GM23338 (cell line): ENCODE data around the gene BCO1. TPM values are rescaled to one million over a fixed set of nuclear protein-coding genes. Genes with fewer than 3 reads are reported as not detected.

Experiments
- ATAC-seq: fragments of 200-7000 bp; cut with Tn5 transposase; 3 replicates; pipeline ENCODE4 v1.9.1; 2020
- DNase-seq: peaks from one replicate; pipeline ENCODE4 v3.0.0-alpha.2; 2015; ENCODE audit warnings: low spot score
- H2AFZ ChIP-seq: fragments of 200-600 bp; sonication (generic); 2 replicates; pipeline ENCODE4 v1.8.0; 2016; ENCODE audit warnings: antibody characterized with exemption, mild to moderate bottlenecking, moderate library complexity
- H3F3A ChIP-seq: fragments of 200-600 bp; sonication (generic); replicated peaks from 2 replicates; pipeline ENCODE4 v1.8.0; 2017; ENCODE audit warnings: antibody characterized with exemption, mixed run types, low read depth
- H3K27ac ChIP-seq: fragments of 200-600 bp; sonication (generic); 2 replicates; pipeline ENCODE4 v1.6.1; 2016; ENCODE audit warnings: low read depth
- H3K27me3 ChIP-seq: fragments of 200-600 bp; sonication (generic); 2 replicates; pipeline ENCODE4 v1.8.0; 2016; ENCODE audit warnings: mild to moderate bottlenecking, mixed run types, moderate library complexity; ENCODE audit not compliant: insufficient read depth
- H3K36me3 ChIP-seq: fragments of 200-600 bp; sonication (generic); 2 replicates; pipeline ENCODE4 v1.8.0; 2016; ENCODE audit warnings: mild to moderate bottlenecking; ENCODE audit not compliant: insufficient read depth
- H3K4me1 ChIP-seq: fragments of 200-600 bp; sonication (generic); 2 replicates; pipeline ENCODE4 v1.8.0; 2016; ENCODE audit warnings: mild to moderate bottlenecking, moderate library complexity; ENCODE audit not compliant: insufficient read depth
- H3K4me2 ChIP-seq: fragments of 200-600 bp; sonication (generic); 2 replicates; pipeline ENCODE4 v1.7.1; 2017; ENCODE audit warnings: mixed run types
- H3K4me3 ChIP-seq: fragments of 200-600 bp; sonication (generic); 2 replicates; pipeline ENCODE4 v1.6.1; 2016; ENCODE audit warnings: mixed run types
- H3K79me2 ChIP-seq: fragments of 200-600 bp; sonication (generic); replicated peaks from 2 replicates; pipeline ENCODE4 v1.8.0; 2017; ENCODE audit warnings: mild to moderate bottlenecking; ENCODE audit not compliant: insufficient read depth
- H3K9me2 ChIP-seq: fragments of 200-600 bp; sonication (generic); 2 replicates; pipeline ENCODE4 v1.8.0; 2017; ENCODE audit not compliant: insufficient read depth
- H4K20me1 ChIP-seq: fragments of 200-600 bp; sonication (generic); replicated peaks from 2 replicates; pipeline ENCODE4 v1.8.0; 2017; ENCODE audit warnings: mild to moderate bottlenecking; ENCODE audit not compliant: insufficient read depth
- H3K27ac Mint-ChIP-seq: 2 replicates; pipeline ENCODE4 v1.8.0; 2020; ENCODE audit warnings: inconsistent platforms, mild to moderate bottlenecking, moderate library complexity, mixed read lengths
- H3K27me3 Mint-ChIP-seq: 3 replicates; pipeline ENCODE4 v1.8.0; 2022; ENCODE audit warnings: low read depth, mild to moderate bottlenecking, moderate library complexity, mixed read lengths, inconsistent platforms; ENCODE audit not compliant: insufficient read depth, poor library complexity
- H3K36me3 Mint-ChIP-seq: 3 replicates; pipeline ENCODE4 v1.8.0; 2021; ENCODE audit warnings: low read depth, mild to moderate bottlenecking, inconsistent platforms, moderate library complexity, mixed read lengths
- H3K4me1 Mint-ChIP-seq: 3 replicates; pipeline ENCODE4 v1.8.0; 2020; ENCODE audit warnings: mild to moderate bottlenecking, inconsistent platforms, mixed read lengths
- H3K4me3 Mint-ChIP-seq: 3 replicates; pipeline ENCODE4 v1.8.0; 2021; ENCODE audit warnings: moderate library complexity, mild to moderate bottlenecking, inconsistent platforms, mixed read lengths
- H3K9me3 Mint-ChIP-seq: 3 replicates; pipeline ENCODE4 v1.8.0; 2020; ENCODE audit warnings: moderate library complexity, mild to moderate bottlenecking, inconsistent platforms, mixed read lengths
- CREB1 ChIP-seq: fragments of 250-450 bp; sonication (Bioruptor Pico); IDR thresholded peaks from 2 replicates; pipeline ENCODE4 v1.5.0; 2020; ENCODE audit warnings: low read depth, mild to moderate bottlenecking, moderate library complexity
- EZH2 ChIP-seq: fragments of 200-600 bp; sonication (generic); IDR thresholded peaks from one replicate; pipeline ENCODE4 v1.8.0; 2017; ENCODE audit warnings: antibody characterized with exemption, mild to moderate bottlenecking, low read depth; ENCODE audit not compliant: unreplicated experiment
- EZH2phosphoT487 ChIP-seq: fragments of 200-600 bp; sonication (generic); IDR thresholded peaks from one replicate; pipeline ENCODE4 v1.8.1; 2018; ENCODE audit warnings: antibody characterized with exemption; ENCODE audit not compliant: unreplicated experiment
- JUNB ChIP-seq: IDR thresholded peaks from one replicate; pipeline ENCODE4 v1.6.1; 2016; ENCODE audit warnings: antibody characterized with exemption; ENCODE audit not compliant: unreplicated experiment
- NANOG ChIP-seq: IDR thresholded peaks from 2 replicates; pipeline ENCODE4 v1.6.1; 2016; ENCODE audit warnings: antibody characterized with exemption, borderline replicate concordance
- POLR2AphosphoS5 ChIP-seq: IDR thresholded peaks from 2 replicates; pipeline ENCODE4 v1.6.1; 2016; ENCODE audit warnings: antibody characterized with exemption, low read depth
- STAT1 ChIP-seq: IDR thresholded peaks from one replicate; pipeline ENCODE4 v1.6.1; 2016; ENCODE audit warnings: antibody characterized with exemption; ENCODE audit not compliant: unreplicated experiment
- ZNF114 ChIP-seq: fragments of 250-450 bp; sonication (Bioruptor Pico); IDR thresholded peaks from 2 replicates; pipeline ENCODE4 v1.5.0; 2020; ENCODE audit warnings: mild to moderate bottlenecking, moderate library complexity
- ZNF331 ChIP-seq: fragments of 250-450 bp; sonication (Bioruptor Pico); IDR thresholded peaks from 2 replicates; pipeline ENCODE4 v1.5.0; 2020; ENCODE audit warnings: low read depth, mild to moderate bottlenecking, moderate library complexity
- polyA plus RNA-seq: library from polyadenylated mRNA; unstranded; fragments of >200 nt; fragmentation: Nextera tagmentation; extraction: Ambion mirVana; gene quantifications from 2 replicates; pipeline ENCODE4 v1.2.1, GENCODE V29; 2016
- total RNA-seq: library from RNA; depleted of rRNA; stranded (reverse); fragments of >200 nt; shearing (Covaris generic); gene quantifications from 2 replicates; pipeline ENCODE4 v1.2.3, GENCODE V29; 2014
- TF ChIP-seq, protein P1 (sequence below): IDR thresholded peaks from 2 replicates; pipeline ENCODE4 v1.6.1; 2016; ENCODE audit warnings: antibody characterized with exemption
- TF ChIP-seq, protein P2 (sequence below), 2 experiments: fragments of 200-600 bp in 1 of 2; sonication (generic) in 1 of 2; conservative IDR thresholded peaks; 2 replicates each; pipeline versions ENCODE4 v1.5.1 to v1.6.1; 2016 to 2017; ENCODE audit warnings: antibody characterized with exemption in 2 of 2, low read depth in 2 of 2, mild to moderate bottlenecking in 2 of 2, moderate library complexity in 1 of 2
- TF ChIP-seq, protein P3 (sequence below): IDR thresholded peaks from one replicate; pipeline ENCODE4 v1.6.1; 2018; ENCODE audit warnings: antibody characterized with exemption; ENCODE audit not compliant: unreplicated experiment
- TF ChIP-seq, protein P4 (sequence below): fragments of 250-450 bp; sonication (Bioruptor Pico); IDR thresholded peaks from 2 replicates; pipeline ENCODE4 v1.5.0; 2020; ENCODE audit warnings: mild to moderate bottlenecking, moderate library complexity

The BCO1 gene
- total and polyA plus RNA-seq, 2 experiments from 2014 or later: 0.28 TPM; not detected in 1

DNA sequence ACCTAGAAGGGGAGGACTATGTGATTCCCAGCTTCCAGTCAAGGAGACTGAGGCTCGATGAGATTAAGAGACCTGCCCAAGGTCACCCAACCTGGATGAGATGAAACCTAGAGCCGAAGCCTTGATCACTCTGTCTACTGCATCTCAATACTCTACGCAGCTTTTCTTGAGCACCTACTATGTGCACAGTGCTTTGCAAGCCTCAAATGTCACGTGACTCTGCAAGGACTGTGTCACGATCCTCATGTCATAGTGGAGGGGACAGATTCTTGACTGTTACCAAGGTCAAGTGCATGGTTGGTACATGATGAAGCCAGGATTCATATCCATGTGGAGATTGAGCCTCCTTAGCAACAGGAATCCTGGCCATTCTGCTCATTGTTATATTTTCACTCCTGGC is 14.7 kb downstream of the BCO1 start:
- Histone ChIP-seq H3K4me1 (no peaks in the 10 kb centered on the region), H4K20me1 (no peaks in the 10 kb centered on the region), H3K79me2 (no peaks in the 10 kb centered on the region), H3K27me3 (no peaks in the 10 kb centered on the region), H3F3A (no peaks in the 10 kb centered on the region), H3K4me2 (no peak overlapping the region), H3K9me2 (no peaks in the 10 kb centered on the region), H3K36me3 (no peaks in the 10 kb centered on the region), H3K27ac (no peak overlapping the region), H3K4me3 (no peak overlapping the region), H2AFZ (no peak overlapping the region)
- H3K9me3 Mint-ChIP-seq: no peaks in the 10 kb centered on the region
- no peaks in the 10 kb centered on the region for H3K4me1 Mint-ChIP-seq
- no peak overlapping the region for H3K4me3 Mint-ChIP-seq
- H3K27ac Mint-ChIP-seq: no peak overlapping the region
- no peaks in the 10 kb centered on the region for H3K36me3 Mint-ChIP-seq
- H3K27me3 Mint-ChIP-seq: no peaks in the 10 kb centered on the region
- no peak for TF ChIP-seq STAT1
- no peak for TF ChIP-seq ZNF331 (CRISPR knock-in tag)
- TF ChIP-seq, protein P1, sequence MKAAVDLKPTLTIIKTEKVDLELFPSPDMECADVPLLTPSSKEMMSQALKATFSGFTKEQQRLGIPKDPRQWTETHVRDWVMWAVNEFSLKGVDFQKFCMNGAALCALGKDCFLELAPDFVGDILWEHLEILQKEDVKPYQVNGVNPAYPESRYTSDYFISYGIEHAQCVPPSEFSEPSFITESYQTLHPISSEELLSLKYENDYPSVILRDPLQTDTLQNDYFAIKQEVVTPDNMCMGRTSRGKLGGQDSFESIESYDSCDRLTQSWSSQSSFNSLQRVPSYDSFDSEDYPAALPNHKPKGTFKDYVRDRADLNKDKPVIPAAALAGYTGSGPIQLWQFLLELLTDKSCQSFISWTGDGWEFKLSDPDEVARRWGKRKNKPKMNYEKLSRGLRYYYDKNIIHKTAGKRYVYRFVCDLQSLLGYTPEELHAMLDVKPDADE: no peak
- TF ChIP-seq CREB1 (CRISPR knock-in tag): no peak
- TF ChIP-seq JUNB: no peak
- TF ChIP-seq EZH2phosphoT487: no peak
- no peak for TF ChIP-seq POLR2AphosphoS5
- no peak for TF ChIP-seq EZH2
- TF ChIP-seq, protein P2, sequence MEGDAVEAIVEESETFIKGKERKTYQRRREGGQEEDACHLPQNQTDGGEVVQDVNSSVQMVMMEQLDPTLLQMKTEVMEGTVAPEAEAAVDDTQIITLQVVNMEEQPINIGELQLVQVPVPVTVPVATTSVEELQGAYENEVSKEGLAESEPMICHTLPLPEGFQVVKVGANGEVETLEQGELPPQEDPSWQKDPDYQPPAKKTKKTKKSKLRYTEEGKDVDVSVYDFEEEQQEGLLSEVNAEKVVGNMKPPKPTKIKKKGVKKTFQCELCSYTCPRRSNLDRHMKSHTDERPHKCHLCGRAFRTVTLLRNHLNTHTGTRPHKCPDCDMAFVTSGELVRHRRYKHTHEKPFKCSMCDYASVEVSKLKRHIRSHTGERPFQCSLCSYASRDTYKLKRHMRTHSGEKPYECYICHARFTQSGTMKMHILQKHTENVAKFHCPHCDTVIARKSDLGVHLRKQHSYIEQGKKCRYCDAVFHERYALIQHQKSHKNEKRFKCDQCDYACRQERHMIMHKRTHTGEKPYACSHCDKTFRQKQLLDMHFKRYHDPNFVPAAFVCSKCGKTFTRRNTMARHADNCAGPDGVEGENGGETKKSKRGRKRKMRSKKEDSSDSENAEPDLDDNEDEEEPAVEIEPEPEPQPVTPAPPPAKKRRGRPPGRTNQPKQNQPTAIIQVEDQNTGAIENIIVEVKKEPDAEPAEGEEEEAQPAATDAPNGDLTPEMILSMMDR (conservative IDR thresholded peaks at IDR 0.05; ENCODE audit: low read depth in 2 of 2): no peak
- no peak for TF ChIP-seq NANOG
- TF ChIP-seq, protein P3, sequence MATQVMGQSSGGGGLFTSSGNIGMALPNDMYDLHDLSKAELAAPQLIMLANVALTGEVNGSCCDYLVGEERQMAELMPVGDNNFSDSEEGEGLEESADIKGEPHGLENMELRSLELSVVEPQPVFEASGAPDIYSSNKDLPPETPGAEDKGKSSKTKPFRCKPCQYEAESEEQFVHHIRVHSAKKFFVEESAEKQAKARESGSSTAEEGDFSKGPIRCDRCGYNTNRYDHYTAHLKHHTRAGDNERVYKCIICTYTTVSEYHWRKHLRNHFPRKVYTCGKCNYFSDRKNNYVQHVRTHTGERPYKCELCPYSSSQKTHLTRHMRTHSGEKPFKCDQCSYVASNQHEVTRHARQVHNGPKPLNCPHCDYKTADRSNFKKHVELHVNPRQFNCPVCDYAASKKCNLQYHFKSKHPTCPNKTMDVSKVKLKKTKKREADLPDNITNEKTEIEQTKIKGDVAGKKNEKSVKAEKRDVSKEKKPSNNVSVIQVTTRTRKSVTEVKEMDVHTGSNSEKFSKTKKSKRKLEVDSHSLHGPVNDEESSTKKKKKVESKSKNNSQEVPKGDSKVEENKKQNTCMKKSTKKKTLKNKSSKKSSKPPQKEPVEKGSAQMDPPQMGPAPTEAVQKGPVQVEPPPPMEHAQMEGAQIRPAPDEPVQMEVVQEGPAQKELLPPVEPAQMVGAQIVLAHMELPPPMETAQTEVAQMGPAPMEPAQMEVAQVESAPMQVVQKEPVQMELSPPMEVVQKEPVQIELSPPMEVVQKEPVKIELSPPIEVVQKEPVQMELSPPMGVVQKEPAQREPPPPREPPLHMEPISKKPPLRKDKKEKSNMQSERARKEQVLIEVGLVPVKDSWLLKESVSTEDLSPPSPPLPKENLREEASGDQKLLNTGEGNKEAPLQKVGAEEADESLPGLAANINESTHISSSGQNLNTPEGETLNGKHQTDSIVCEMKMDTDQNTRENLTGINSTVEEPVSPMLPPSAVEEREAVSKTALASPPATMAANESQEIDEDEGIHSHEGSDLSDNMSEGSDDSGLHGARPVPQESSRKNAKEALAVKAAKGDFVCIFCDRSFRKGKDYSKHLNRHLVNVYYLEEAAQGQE: no peak
- TF ChIP-seq, protein P4, sequence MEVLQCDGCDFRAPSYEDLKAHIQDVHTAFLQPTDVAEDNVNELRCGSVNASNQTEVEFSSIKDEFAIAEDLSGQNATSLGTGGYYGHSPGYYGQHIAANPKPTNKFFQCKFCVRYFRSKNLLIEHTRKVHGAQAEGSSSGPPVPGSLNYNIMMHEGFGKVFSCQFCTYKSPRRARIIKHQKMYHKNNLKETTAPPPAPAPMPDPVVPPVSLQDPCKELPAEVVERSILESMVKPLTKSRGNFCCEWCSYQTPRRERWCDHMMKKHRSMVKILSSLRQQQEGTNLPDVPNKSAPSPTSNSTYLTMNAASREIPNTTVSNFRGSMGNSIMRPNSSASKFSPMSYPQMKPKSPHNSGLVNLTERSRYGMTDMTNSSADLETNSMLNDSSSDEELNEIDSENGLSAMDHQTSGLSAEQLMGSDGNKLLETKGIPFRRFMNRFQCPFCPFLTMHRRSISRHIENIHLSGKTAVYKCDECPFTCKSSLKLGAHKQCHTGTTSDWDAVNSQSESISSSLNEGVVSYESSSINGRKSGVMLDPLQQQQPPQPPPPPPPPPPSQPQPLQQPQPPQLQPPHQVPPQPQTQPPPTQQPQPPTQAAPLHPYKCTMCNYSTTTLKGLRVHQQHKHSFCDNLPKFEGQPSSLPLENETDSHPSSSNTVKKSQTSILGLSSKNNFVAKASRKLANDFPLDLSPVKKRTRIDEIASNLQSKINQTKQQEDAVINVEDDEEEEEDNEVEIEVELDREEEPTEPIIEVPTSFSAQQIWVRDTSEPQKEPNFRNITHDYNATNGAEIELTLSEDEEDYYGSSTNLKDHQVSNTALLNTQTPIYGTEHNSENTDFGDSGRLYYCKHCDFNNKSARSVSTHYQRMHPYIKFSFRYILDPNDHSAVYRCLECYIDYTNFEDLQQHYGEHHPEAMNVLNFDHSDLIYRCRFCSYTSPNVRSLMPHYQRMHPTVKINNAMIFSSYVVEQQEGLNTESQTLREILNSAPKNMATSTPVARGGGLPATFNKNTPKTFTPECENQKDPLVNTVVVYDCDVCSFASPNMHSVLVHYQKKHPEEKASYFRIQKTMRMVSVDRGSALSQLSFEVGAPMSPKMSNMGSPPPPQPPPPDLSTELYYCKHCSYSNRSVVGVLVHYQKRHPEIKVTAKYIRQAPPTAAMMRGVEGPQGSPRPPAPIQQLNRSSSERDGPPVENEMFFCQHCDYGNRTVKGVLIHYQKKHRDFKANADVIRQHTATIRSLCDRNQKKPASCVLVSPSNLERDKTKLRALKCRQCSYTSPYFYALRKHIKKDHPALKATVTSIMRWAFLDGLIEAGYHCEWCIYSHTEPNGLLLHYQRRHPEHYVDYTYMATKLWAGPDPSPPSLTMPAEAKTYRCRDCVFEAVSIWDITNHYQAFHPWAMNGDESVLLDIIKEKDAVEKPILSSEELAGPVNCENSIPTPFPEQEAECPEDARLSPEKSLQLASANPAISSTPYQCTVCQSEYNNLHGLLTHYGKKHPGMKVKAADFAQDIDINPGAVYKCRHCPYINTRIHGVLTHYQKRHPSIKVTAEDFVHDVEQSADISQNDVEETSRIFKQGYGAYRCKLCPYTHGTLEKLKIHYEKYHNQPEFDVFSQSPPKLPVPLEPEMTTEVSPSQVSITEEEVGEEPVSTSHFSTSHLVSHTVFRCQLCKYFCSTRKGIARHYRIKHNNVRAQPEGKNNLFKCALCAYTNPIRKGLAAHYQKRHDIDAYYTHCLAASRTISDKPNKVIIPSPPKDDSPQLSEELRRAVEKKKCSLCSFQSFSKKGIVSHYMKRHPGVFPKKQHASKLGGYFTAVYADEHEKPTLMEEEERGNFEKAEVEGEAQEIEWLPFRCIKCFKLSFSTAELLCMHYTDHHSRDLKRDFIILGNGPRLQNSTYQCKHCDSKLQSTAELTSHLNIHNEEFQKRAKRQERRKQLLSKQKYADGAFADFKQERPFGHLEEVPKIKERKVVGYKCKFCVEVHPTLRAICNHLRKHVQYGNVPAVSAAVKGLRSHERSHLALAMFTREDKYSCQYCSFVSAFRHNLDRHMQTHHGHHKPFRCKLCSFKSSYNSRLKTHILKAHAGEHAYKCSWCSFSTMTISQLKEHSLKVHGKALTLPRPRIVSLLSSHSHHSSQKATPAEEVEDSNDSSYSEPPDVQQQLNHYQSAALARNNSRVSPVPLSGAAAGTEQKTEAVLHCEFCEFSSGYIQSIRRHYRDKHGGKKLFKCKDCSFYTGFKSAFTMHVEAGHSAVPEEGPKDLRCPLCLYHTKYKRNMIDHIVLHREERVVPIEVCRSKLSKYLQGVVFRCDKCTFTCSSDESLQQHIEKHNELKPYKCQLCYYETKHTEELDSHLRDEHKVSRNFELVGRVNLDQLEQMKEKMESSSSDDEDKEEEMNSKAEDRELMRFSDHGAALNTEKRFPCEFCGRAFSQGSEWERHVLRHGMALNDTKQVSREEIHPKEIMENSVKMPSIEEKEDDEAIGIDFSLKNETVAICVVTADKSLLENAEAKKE (CRISPR knock-in tag): no peak
- no peak for TF ChIP-seq ZNF114 (CRISPR knock-in tag)
- no peak for ATAC-seq
- no peak for DNase-seq
